Eye (tissue), 1 donor: ENCODE results near the gene NSF.
"Not testable (repeated sequence)": the region's sequence is repeated elsewhere in the genome, so short reads cannot be mapped to it uniquely, and the experiment has no call there.

ENCODE experiments used
- DNase-seq: peaks from one replicate; pipeline ENCODE4 v3.0.0-alpha.2; 2015

Gene NSF

GRCh38 chr17:46759141-46759540 is 168.7 kb downstream of the NSF start:
- DNase-seq: no peak

DNA sequence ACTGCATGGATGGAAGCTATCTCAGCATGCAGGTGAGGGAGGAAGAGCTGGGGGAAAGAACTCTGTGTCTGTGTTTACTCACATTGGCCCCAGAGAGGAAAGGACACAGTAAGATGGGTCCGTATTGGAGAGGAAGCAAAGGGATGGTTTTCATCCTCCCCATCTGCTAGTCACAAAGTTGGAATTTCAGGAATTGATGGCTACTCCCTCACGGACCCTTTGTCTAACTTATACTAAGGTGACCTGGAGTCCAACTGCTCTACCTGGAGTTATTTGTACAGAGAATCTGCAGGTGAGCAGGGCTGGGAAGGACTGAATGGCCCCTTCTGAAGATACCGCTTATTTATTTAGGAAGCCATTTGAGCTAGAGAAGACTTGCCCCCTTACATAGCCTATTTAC is 172.9 kb downstream of the NSF start:
- DNase-seq: no peak

GRCh38 chr17:46764000-46764708 is 173.7 kb downstream of the NSF start:
- no peak for DNase-seq

DNA sequence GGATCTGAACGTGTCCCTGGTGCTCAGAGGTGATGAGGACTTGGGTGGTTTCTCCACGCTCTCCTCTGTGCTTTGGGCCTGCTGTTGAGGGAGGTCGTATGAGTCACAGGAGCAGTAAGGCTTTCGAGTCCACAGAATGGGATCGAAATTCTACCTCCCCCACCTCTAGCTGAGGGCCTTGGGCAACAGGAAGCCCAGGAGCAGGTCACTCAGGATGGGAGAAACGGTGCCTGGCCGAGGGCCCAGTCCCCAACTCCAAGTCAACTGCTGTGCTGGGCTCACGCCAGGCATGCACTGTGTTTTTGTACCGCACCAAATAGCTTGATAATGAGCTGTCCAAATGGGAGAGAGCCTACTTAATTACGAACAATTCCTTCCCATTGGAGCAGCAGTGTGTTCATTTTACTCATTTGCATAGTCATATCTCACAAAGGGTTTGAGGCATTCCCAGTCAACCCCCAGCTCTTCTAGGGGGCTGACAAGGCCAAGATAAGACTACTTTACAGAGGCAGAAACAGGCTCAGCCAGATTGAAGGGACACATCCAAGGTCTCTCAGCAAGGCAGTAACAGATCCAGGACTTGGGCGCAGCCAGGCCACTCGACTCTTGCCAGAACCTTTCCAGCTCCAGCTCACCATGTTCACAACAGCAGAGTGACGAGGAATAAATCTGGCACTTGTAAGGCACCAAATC is 174.4 kb downstream of the NSF start:
- no peak for DNase-seq

GRCh38 chr17:46765453-46765852 is 175.0 kb downstream of the NSF start:
- DNase-seq: no peak

DNA sequence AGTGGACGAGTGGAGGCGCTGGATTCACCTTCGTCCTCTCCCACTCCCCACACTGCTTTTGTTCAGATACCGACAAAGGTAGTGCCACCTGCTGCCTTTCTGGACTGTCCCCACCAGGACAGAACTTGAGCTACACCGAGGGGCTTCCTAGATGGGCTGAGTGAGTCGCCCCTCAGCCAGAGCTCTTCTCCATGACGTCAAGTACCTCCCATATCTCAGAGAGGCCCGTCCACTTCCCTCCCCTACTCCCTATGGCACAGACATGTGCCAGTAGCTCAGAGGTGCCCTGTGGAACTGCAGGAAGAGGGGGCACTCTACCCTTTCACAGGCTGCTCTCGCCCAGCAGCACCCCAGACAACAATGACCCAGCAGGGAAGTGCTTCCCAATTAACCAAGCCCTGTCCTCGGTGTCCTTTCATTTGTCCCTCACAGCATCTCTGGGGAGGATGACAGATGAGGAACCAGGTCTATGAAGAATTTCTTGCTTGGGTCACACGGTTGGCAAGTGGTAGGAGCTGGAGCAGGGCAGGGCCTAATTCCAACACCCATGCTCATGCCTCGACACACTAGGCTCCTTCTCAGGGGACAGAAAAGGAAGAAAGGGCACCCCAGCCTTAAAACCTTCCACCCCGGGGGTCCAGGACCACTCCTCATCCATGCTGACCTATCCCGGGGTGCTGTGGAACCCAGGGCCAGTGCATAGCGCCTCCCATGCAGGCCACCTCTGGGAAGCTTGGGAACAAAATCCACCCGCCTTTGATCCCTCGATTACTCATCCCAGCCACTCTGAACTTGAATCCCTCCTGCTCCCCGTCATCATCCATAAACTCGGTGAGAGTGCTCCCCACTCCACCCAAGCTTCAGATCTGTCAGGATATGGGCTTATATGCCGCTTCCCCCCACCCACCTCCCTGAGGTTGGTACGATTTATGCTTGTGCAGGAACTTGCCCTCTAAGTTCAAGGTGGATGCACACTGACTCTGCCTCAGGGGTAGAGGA is 176.3 kb downstream of the NSF start:
- DNase-seq: no peak

GRCh38 chr17:46768540-46768870 is 178.0 kb downstream of the NSF start:
- no peak for DNase-seq

- not testable (repeated sequence) for DNase-seq
These were observed 178.4 kb downstream of the NSF start for GRCh38 chr17:46768896-46769295.

GRCh38 chr17:46769531-46770438 is 179.3 kb downstream of the NSF start:
- peak; percentile 65 for DNase-seq

- DNase-seq: no peak
These were observed 180.0 kb downstream of the NSF start for GRCh38 chr17:46770439-46770817.

GRCh38 chr17:46770818-46771560 is 180.5 kb downstream of the NSF start:
- peak; percentile 74 for DNase-seq

DNA sequence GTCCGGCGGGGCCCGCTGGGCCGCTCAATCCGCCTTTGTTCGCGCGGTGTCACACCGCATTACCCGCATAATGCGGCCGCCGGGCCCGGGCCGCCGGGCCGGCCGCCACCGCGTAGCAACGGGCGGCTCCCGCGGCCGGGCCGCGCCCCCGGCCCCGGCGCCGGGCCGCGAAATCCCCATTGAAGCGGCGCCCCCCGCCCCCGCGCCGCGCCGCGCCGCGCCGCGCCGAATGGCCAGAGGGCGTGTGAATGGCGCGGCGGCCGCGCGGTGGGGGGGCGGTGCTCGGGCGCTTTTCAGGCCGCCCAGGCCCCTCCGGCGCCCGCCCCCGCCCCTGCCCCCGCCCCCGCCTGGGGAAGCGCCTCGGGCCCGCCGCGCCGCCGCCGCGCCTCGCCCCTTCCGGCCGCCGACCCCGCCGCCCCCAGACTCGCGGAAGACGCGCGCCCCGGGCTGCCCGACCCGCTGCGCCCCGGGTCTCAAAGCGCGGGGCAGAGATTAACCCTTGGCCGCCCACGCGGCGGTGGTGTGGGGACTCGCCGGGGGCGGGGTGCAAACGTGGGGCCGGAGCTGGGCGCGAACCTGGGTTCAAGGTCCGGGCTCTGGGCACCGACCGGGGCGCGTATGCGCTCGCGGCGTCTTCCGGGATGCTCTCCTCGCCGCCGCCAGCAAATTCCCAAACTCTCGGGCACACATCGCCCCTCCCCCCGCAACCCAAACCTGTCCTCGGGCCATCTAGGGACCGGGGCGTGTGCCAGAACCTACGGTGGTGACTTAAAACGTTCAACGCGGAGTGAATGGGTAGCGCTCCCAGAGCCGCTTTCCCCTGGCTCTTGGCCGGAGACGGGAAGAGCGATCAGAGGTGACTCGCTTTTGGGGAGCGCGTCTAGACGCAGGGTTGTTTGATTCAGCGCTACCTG is 181.3 kb downstream of the NSF start:
- DNase-seq: peak; percentile 70

GRCh38 chr17:46772475-46773220 is 182.2 kb downstream of the NSF start:
- DNase-seq: peak; percentile 13

DNA sequence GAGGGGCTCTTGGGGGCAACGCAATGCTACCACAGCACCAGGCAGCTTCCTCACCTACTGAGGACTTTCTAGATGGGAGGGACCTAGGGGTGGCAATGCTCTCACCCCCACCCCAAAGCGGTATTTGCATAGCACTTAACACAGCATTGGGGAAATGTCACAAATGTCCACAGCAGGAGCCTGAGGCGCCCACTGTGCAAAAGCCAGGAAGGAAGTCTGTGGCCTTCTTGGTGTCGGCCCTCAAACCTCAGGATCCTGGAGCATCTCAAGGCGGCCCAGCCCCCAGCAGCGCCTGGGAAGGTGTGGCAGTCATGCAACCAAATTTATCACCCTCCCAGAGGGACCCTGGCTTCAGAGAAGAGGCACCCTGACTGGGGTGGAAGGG is 182.7 kb downstream of the NSF start:
- no peak for DNase-seq

- no peak for DNase-seq
These were observed 183.2 kb downstream of the NSF start for GRCh38 chr17:46773676-46774075.

DNA sequence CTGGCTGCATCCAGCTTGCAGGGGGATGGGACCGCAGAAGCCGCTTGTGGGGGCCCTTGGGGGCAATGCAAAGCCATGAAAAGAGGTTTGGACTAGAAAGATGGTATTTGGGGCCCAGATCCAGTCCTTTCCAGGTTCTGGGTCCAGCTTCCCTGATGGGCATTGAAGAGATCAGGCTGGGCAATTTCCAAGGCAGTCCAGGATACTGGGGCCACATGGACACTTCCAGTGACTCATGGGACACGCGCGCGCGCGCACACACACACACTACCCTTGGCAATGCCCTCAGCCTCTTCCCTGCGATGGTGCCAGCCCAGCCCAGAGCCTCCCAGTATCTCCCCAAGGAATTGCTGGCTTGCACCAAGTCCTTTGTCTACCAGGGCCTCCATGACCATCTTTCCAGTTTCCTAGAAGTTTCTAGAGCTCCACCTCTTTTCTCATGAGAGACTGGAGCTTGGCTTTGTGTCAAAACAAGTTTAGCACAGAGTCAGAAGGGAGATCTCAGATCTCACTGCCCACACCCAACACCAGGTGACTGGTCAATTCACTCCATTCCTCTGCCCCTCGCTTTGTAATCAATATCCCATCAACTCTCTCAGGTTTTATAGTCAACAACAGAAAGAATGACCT is 183.8 kb downstream of the NSF start:
- DNase-seq: no peak

GRCh38 chr17:46776298-46777005 is 186.0 kb downstream of the NSF start:
- DNase-seq: no peak
